ENCODE measurements around the gene RNU6-9. TPM values are rescaled to one million over a fixed set of nuclear protein-coding genes. Genes with fewer than 3 reads are reported as not detected.

Gene RNU6-9
- total RNA-seq, result not detected

DNA sequence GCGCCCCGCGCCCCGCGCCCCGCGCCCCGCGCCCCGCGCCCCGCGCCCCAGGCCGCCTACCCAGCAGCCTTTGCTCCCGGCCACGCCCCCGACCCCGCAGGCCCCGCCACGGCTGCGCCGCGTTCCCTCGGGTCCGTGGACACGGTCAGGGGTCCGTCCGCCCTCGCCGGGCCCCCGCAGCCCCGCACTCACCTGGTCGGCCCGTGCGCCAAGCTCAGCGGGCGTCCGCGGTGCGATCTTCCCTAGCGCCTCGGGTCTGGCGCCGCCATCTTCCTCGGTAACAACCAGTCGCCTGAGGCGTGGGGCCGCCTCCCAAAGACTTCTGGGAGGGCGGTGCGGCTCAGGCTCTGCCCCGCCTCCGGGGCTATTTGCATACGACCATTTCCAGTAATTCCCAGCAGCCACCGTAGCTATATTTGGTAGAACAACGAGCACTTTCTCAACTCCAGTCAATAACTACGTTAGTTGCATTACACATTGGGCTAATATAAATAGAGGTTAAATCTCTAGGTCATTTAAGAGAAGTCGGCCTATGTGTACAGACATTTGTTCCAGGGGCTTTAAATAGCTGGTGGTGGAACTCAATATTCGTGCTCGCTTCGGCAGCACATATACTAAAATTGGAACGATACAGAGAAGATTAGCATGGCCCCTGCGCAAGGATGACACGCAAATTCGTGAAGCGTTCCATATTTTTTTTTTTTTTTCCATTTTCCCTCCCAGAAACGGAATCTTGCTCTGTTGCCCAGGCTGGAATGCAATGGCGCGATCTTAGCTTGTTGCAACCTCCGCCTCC lies at the start of gene RNU6-9, which contains the start of gene MED16:
TSS of gene RNU6-9 (plus strand) at position 591 of the 796 bp plus-strand sequence.
TSS of gene MED16 (minus strand) at position 294 of the 796 bp plus-strand sequence. CDS start 2,056 bp downstream, outside the sequence.
- peak; percentile 72 to 77 for TF ChIP-seq POLR2A (IDR thresholded peaks at IDR 0.05)
- TF ChIP-seq, protein P1, sequence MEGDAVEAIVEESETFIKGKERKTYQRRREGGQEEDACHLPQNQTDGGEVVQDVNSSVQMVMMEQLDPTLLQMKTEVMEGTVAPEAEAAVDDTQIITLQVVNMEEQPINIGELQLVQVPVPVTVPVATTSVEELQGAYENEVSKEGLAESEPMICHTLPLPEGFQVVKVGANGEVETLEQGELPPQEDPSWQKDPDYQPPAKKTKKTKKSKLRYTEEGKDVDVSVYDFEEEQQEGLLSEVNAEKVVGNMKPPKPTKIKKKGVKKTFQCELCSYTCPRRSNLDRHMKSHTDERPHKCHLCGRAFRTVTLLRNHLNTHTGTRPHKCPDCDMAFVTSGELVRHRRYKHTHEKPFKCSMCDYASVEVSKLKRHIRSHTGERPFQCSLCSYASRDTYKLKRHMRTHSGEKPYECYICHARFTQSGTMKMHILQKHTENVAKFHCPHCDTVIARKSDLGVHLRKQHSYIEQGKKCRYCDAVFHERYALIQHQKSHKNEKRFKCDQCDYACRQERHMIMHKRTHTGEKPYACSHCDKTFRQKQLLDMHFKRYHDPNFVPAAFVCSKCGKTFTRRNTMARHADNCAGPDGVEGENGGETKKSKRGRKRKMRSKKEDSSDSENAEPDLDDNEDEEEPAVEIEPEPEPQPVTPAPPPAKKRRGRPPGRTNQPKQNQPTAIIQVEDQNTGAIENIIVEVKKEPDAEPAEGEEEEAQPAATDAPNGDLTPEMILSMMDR (IDR thresholded peaks at IDR 0.05), result no peak
- H3K27me3 ChIP-seq, result no peaks in the 10 kb centered on the region
- H3K4me3 ChIP-seq, result peak within 1 kb of the TSS; percentile 70 to 89
- DNase-seq, result peak; percentile 90 to 92
- no peaks in the 10 kb centered on the region for H3K9me3 ChIP-seq
- no peaks in the 10 kb centered on the region for H3K4me1 ChIP-seq
- no peaks in the 10 kb centered on the region for H3K36me3 ChIP-seq
- peak within 1 kb of the TSS; percentile 90 to 93 for H3K27ac ChIP-seq
- intact Hi-C loops (cut with DNase I; ENCODE audit: low total_unique reads), result no loop called here

DNA sequence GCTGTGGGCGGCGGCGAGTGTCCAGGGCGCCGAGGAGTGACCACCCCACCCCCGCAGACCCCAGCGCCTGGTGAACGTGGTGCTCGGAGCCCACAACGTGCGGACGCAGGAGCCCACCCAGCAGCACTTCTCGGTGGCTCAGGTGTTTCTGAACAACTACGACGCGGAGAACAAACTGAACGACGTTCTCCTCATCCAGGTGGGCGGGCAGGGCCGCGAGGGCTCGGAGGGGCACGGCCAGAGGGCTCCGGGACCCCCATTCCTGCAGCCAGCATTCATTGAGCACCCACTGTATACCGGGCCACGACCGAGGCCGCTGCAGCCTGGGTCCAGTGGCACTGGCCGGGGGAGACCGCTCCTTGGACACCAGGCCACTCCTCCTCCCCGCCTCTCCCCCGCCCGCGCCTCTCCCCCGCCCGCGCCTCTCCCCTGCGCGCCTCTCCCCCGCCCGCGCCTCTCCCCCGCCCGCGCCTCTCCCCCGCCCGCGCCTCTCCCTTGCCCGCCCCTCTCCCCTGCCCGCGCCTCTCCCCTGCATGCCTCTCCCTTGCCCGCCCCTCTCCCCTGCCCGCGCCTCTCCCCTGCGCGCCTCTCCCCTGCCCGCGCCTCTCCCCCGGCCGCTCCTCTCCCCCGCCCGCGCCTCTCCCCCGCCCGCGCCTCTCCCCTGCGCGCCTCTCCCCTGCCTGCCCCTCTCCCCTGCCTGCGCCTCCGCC lies 49.3 kb upstream of the RNU6-9 start:
- Histone ChIP-seq H3K27ac (no peak overlapping the region), H3K4me1 (peaks cover 0 to 12% of the 10 kb centered on the region in 2 donors), H3K27me3 (peaks cover 0 to 33% of the 10 kb centered on the region in 2 donors), H3K4me3 (no peak overlapping the region), H3K9me3 (no peaks in the 10 kb centered on the region), H3K36me3 (no peaks in the 10 kb centered on the region)
- TF ChIP-seq, protein P1 (IDR thresholded peaks at IDR 0.05), result no peak
- no peak for TF ChIP-seq POLR2A (IDR thresholded peaks at IDR 0.05)
- intact Hi-C loops (cut with DNase I; ENCODE audit: low total_unique reads), result no loop called here
- no peak for DNase-seq

DNA sequence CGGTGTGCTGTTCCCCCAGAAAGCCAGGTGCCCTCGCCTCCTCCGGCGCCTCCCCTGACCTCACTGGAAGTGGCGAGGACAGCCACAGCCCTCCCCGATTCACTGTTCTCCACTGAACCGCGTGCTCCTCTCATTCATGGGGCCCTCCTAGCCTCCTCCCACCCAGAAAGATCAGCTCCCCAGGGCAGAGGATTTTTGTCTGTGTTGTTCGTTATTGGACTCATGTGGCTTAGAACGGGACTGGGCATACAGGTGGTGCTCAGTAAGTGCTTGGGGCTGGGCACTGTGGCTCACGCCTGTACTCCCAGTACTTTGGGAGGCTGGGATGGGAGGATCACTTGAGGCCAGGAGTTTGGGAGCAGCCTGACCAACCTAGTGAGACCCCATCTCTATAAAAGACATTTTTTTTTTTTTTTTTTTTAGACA lies 48.7 kb upstream of the RNU6-9 start:
- Histone ChIP-seq H3K27ac (no peak overlapping the region), H3K27me3 (peaks cover 0 to 33% of the 10 kb centered on the region in 2 donors), H3K36me3 (no peaks in the 10 kb centered on the region), H3K4me3 (no peak overlapping the region), H3K4me1 (peaks cover 0 to 12% of the 10 kb centered on the region in 2 donors), H3K9me3 (no peaks in the 10 kb centered on the region)
- DNase-seq, result no peak
- TF ChIP-seq, protein P1 (IDR thresholded peaks at IDR 0.05), result no peak
- TF ChIP-seq POLR2A (IDR thresholded peaks at IDR 0.05), result no peak
- intact Hi-C loops (cut with DNase I; ENCODE audit: low total_unique reads), result no loop called here

DNA sequence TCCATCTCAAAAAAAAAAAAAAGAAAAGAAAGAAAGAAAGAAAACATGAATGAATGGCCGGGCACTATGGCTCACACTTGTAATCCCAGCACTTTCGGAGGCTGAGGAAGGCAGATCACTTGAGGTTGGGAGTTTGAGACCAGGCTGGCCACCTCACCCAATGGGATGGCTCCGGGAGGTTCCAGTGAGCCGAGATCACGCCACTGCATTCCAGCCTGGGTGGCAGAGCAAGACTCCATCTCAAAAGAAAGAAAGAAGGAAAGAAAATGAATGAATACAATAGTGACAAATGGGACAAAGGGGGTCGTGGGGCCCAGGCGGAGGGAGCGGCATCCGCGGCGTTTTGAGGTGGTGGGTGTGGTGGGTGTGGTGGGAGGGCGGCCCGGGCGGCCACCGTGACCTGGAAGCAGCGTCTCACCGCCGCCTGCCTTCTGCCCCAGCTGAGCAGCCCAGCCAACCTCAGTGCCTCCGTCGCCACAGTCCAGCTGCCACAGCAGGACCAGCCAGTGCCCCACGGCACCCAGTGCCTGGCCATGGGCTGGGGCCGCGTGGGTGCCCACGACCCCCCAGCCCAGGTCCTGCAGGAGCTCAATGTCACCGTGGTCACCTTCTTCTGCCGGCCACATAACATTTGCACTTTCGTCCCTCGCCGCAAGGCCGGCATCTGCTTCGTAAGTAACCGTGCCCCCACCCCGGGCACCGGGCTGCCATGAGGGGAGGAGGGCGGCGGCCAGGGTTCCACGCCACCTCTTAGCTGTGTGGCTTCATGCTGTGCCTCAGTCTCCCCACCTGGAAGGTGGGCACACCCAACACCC lies 47.4 kb upstream of the RNU6-9 start:
- DNase-seq, result no peak
- intact Hi-C loops (cut with DNase I; ENCODE audit: low total_unique reads), result no loop called here
- Histone ChIP-seq H3K27ac (no peak overlapping the region), H3K36me3 (no peaks in the 10 kb centered on the region), H3K4me3 (no peak overlapping the region), H3K27me3 (peaks cover 0 to 33% of the 10 kb centered on the region in 2 donors), H3K9me3 (no peaks in the 10 kb centered on the region), H3K4me1 (peaks cover 3 to 12% of the 10 kb centered on the region in 2 donors)
- TF ChIP-seq POLR2A (IDR thresholded peaks at IDR 0.05), result no peak
- TF ChIP-seq, protein P1 (IDR thresholded peaks at IDR 0.05), result no peak

Data from uterus (tissue), 4 donors.